SIG-M5 (cell line): Measurements from ENCODE around the gene ARL13B.
"Not testable (repeated sequence)": the region's sequence is repeated elsewhere in the genome, so short reads cannot be mapped to it uniquely, and the experiment has no call there.

Experiments used
- DNase-seq: peaks from one replicate; lab custom pipeline; 2025; lab: John Stamatoyannopoulos, UW

ARL13B gene

GRCh38 chr3:93994056-93994455 is 14.1 kb downstream of the ARL13B start:
- DNase-seq: no peak

- no peak for DNase-seq
Measured at GRCh38 chr3:94001191-94001590, 21.2 kb downstream of the ARL13B start.

GRCh38 chr3:94001827-94002495 is 22.0 kb downstream of the ARL13B start:
- no peak for DNase-seq

- DNase-seq: no peak
Measured at GRCh38 chr3:94004301-94004910, 24.5 kb downstream of the ARL13B start.

GRCh38 chr3:94008253-94008652 is 28.3 kb downstream of the ARL13B start:
- no peak for DNase-seq

GRCh38 chr3:94009608-94010007 is 29.7 kb downstream of the ARL13B start:
- DNase-seq: no peak

GRCh38 chr3:94011233-94011711 is 31.3 kb downstream of the ARL13B start:
- DNase-seq: no peak

GRCh38 chr3:94012185-94012584 is 32.2 kb downstream of the ARL13B start:
- DNase-seq: no peak

GRCh38 chr3:94015025-94015424 is 35.1 kb downstream of the ARL13B start:
- DNase-seq: no peak

GRCh38 chr3:94019659-94020058 is 39.7 kb downstream of the ARL13B start:
- no peak for DNase-seq

GRCh38 chr3:94020293-94020692 is 40.3 kb downstream of the ARL13B start:
- DNase-seq: no peak

- DNase-seq: no peak
Measured at GRCh38 chr3:94024385-94024784, 44.4 kb downstream of the ARL13B start.

- no peak for DNase-seq
Measured at GRCh38 chr3:94026623-94027022, 46.7 kb downstream of the ARL13B start.

GRCh38 chr3:94028093-94028837 is 48.3 kb downstream of the ARL13B start, which contains the start of gene STX19:
Gene STX19 (minus strand): TSS chr3:94028597. CDS start chr3:94015269, 13,328 bp downstream.
- DNase-seq: no peak

- DNase-seq: no peak
Measured at GRCh38 chr3:94036909-94037507, 57.1 kb downstream of the ARL13B start.

GRCh38 chr3:94043285-94043684 is 63.3 kb downstream of the ARL13B start:
- no peak for DNase-seq

- DNase-seq: not testable (repeated sequence)
Measured at GRCh38 chr3:94044100-94044936, 64.4 kb downstream of the ARL13B start.

- no peak for DNase-seq
Measured at GRCh38 chr3:94046533-94046932, 66.6 kb downstream of the ARL13B start.

- DNase-seq: no peak
Measured at GRCh38 chr3:94049267-94049666, 69.3 kb downstream of the ARL13B start.

- DNase-seq: no peak
Measured at GRCh38 chr3:94050546-94050945, 70.6 kb downstream of the ARL13B start.

GRCh38 chr3:94061297-94061696 is 81.3 kb downstream of the ARL13B start:
- no peak for DNase-seq
